ENCODE data around the gene RBBP8NL. TPM values are rescaled to one million over a fixed set of nuclear protein-coding genes. Genes with fewer than 3 reads are reported as not detected.
"Not testable (repeated sequence)": the region's sequence is repeated elsewhere in the genome, so short reads cannot be mapped to it uniquely, and the experiment has no call there.

RBBP8NL gene
- polyA plus RNA-seq, 1 donor: 1.3 TPM

DNA sequence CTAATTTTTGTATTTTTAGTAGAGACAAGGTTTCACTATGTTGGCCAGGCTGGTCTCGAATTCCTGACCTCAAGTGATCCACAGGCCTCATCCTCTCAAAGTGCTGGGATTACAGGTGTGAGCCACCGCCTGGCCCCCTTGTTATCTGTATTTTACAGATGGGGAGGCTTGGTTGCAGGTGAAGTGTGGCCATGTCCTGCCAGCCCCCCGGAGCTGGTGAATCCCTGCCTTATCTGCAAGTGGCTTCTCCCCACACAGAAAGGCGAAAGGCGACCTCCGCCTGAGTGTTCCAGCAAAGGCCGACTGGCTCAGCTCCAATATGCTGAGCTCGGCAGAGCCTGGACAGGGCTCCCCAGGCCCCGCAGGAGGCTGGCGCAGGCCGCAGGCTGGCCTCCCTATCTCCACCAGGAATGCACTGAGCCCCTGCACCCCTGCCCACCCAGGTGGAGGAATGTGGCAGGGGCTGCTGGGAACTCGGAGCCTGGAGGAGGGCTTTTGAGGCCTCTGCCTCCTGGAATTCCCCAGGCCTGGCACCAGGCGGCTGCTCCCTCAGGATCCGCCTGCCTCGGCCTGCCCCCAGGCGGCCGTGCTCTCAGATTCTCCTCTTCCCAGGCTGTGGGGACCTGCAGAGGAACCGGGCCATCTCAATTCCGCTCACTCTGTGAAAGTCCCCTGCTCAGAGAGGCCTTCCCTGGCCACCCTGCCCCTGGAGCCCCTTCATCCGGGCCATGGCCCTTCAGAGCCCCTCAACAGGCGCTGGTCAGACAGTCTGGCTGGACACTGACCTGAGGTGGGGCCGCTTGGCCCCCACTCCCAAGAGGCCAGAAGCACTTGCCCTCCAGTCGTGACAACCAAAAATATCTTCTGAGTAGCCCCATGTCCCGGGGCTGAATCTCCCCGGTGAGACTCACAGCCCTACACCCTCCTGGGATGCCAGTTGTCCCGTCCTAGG lies 51.0 kb downstream of the RBBP8NL start:
- no peak for DNase-seq

DNA sequence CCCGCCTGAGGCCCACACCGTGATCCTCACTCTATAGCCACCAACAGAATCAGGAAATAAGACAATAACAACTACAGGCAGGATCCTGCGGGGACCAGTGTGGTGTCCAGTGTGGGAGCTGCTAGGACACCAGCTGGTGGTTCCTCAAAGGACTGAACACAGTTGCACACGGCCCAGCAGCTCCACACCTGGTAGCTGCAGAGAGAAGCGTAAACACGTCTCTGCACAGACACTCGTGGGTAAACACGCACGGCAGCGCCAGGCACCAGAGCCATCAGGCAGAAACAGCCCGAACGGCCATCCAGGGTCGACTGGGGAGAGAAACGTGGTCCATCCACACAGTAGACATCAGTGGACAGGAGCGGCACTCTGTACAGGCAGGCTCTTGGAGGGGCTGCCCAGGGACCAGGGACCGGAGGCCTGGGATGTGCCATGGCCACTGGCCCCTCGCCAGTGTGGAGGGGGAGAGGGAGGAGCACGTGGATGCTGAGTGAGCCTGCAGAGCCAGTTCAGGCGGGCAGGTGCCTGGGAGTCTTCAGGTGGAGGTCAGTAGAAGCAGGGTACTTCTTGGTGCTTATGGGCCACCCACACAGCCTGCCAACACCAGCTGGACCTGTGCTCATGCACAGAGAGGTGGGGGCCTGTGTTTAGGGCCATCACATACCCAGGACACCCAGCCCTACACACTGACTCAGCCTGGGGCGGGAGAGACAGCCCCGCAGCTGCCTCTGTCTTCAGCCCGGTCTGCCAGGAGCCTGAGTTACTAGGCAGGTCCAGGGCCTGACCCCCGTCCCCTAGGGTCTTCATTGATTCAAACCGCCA lies 52.8 kb downstream of the RBBP8NL start:
- no peak for DNase-seq

DNA sequence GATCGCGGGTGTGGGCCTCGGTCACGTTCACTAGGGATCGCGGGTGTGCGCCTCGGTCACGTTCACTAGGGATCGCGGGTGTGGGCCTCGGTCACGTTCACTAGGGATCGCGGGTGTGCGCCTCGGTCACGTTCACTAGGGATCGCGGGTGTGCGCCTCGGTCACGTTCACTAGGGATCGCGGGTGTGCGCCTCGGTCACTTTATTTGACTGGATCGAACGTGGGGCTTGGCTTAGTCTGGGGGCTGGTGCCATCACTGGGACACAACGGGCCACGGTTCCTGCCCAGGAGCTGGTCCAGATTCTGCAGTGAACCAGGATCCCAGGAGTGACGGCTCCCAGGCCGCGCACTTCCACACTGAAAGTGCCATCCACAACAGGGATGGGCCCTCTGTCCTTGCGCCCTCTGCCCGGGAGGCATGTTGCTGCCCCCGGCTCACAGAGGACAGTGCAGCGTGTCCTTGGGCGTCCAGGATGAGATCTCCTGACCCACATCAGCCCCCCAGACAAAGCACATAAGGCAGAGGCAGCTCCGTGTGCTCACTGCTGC lies 53.6 kb downstream of the RBBP8NL start:
- not testable (repeated sequence) for DNase-seq

DNA sequence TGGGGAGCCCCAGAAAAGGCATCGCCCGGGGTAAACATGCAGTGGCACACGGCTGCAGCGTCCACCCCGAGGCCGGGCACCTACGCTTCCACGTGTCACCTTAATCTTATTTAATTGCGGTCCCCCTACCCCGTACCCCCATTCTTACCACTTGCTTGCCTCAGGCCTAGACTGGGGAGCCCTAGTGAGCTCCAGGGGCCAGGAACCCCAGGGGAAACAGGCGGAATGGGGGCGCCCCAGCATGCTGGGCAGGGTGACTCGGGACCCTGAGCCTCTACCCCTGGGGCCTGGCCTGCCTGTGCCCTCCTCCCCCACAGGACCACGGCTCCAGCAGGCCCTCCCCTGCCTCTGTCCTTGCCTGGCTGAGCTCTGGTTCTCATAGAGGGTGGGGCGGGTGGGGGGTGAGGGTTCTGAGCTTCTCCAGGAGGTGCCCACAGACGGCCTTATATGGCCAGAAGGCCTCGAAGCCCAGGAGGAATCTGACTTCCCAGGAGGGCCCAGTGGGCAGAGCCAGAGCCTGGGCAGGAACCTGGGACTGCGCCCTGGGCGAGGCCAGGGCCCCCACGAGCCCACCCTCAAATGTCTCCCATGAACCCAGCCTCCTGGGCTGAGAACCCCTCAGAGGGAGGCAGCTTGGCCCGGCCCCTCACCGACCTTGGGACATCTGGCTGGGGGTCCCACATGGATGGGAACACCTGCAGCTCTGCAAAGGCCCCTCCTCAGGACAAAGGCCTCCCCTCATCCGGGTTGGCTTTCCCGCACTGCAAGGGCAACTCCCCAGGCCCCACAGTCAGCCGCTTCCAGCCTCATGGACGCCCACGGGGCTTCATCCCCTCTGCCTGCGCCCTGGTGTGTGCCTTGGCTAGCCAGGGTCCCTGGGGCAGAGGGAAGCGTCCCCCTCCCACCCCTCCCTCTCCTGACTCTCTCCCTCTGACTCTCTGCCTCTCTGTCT lies 55.0 kb downstream of the RBBP8NL start:
- DNase-seq: no peak

DNA sequence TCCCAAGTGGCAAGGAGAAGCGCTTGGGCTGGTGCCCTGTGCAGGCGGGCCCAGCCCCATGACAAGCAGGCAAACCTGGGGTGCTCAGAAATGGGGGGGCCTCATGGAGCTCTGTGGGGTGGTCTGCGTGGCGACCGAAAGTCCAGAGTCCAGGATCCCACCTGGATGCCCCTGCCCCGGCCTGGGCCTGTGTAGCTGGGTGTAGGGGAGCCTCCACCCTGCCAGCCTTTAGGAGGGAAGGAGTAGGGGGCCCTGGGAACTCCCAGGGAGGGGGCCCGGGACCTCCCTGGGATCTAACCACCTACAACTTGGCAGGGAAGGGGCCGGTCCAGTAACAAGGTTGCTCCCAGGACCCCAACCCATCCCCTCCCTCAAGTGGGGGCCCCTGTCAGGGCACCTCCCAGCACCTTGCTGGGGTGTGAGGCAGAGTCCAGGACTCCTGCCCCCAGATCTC lies 55.7 kb downstream of the RBBP8NL start:
- DNase-seq: no peak

DNA sequence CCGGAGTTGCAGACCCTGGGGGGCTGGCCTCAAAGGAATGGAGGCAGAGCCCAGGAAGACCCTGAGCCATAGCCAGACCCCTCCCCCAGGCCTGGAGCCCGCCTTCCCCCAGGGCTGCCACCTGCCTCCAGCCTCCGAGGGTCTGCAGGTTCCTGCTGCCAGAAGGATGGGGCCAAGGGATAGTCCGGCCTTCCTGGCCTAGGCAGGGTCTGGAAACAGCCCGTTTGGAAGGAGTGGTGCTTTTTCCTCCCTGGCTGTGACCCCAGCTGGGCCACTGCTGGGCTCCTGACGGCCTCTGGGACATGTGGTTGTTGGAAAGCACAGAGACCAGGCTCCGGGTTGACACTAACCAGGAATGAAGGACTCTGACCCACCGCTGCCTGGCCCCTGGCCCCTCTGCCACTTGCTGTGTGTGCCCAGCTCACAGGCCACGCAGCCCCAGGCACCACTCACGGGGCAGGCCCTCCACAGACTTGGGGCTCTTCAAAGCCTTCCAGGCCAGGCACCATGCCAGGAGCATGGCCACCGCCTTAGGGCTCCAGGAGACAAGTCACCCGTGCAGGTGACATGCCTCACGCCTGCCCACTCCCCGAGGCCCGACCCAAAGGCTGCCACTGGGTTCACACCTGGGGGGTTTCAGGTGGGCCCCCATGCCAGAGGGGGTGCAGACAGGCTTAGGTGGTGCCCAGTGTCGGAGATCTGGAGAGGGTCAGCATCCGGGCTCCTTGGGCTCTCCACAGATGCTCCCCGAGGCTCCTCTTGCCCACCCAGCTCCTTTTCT lies 56.3 kb downstream of the RBBP8NL start:
- DNase-seq: no peak

DNA sequence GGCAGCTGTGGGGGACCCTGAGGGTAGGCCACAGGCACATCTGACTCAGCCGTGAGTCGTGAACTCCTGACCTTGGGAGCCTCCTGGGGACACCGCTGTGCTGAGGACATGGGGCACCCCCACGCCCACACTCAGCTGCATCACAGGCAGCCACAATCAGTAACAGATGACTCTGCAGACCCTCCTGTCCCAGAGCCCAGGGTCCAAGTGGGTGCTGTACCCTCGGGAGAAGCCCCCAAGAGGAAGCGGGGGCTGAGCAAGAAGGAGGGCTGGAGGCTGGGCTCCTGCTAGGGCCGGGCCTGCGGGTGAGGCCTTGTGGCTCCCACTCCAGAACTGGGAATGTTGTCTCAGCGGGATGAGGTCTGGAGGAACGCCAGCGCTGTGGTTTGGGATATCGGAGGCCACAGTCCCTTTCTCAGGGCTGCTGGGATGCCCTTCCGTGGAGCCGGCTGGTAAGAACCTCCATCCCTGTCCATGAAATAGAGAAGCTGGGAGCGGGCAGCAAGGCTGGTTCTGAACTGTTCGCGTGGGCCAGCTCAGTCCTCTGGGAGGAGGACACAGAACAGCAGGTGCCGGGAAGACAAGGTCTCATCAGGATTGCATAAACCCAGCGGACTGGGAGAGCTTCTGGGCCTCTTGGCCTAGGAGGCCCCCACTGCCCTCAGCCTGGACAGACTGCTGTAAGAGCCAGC lies 57.1 kb downstream of the RBBP8NL start:
- DNase-seq: no peak

DNA sequence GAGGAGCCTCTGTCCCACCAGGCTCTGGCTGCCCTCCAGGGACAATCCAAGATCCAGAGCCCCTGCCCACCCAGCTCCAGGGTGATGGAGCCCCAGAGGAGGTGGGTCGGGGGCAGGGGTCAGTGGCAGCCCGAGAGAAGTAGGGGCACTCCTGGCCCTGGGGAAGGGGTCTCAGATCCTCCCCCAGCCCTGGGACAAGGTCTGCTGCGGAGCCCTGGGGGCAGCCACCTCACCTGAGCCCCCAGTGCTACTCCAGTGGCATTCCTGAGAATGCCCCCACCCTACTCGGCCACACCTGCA lies 57.6 kb downstream of the RBBP8NL start:
- no peak for DNase-seq

DNA sequence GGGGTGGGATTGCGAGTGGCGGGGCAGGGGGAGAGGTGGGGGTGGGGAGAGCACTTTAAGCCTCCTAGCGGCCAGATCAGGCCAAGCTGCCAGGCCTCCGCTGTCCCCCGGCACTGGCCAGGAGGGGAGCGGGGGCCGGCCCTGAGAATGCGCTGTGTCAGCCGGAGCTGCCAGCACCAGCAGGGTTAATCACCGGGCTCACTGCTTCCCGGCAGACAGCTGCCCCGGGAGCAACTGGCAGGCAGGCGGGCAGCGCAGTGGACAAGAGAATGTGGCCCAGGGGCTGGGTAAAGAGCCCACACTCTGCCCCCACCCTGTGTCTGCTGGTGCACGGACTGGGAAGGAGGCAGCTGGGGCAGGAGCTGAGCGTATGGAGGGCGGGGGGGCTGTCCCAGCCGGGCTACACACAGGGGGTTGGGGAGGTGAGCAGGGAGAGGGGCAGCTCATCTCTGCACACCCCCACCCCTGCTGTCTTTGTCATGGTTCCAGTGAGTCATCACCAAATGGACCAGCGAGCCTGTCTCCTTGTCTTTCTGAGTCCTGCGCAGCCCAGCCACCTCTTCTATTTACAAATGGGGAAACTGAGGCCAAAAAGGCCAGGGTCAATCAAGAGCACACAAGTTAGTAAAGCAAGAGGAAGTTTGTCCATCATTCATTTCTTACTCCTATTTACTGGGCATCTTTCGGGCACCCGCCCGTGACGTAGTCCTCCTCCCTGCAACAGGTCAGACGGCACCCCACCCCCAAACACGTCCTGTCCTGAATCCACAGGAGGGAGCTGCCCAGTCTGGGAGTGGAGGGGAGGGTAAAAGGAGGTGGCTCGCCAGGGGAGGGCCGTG lies 58.1 kb downstream of the RBBP8NL start:
- no peak for DNase-seq

DNA sequence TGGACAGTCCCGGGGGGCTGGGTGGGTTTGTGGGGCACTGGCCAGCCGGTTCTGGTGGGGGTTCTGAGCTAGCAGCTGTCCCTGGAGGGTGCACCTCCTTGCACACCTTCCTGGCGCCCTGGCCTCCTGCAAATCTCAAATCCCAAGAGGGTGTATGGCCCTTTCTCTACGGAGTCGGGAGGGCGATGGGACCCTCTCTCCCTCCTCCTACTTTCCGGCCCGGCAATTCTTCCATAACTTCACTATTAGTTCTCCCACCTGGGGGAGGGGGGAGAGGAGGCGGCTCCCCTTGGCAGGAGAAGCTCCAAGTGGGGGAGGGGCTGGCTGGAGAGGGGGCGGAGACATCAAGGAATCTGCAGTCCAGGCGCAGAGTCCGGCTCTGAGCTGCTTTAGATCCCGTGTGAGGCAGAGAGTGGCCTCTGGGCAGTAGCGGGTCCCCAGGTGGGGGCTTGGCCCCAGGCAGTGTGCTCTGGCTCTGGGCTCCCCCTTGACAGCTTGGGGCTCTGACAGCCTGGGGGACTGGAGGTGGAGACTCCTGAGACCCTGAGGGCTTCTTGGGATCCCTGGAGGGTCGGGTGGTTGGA lies 58.9 kb downstream of the RBBP8NL start:
- no peak for DNase-seq

DNA sequence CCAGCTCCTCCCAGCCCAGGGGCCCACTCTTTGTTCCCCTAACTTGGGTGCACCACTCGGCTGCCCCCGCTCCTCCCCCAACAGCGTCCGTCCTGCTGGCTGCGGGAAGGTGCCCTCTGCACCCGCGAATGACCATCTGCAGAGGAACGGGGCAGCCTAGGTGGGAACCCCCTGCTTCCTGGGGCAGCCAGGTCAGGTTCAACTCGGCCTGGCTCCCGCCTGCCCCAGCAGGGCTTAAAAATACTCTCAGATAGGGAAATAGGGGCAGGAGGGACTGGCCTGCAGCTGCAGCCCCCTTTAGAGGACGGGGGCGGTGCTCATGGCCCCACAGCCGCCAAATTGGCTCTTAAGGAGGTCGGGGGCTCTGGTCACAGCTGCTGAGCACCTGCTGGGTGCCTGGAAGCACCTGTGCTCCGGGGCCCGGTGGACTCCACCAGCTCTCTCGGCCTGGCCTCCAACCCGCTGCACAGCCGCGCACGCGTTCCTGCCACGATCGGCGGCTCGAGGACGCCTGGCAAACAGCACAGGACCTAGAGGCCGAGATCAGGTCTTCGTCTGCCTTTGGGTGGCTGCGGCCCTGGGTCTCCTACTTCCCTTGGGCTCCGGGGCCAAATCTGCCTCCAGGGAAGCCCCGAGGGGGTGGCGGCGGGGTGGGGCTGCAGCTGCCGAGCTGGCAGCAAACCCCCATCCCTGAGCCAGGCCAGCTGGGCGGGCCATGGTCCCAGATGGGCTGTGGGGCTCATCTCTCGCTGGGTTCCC lies 59.5 kb downstream of the RBBP8NL start:
- DNase-seq: no peak

DNA sequence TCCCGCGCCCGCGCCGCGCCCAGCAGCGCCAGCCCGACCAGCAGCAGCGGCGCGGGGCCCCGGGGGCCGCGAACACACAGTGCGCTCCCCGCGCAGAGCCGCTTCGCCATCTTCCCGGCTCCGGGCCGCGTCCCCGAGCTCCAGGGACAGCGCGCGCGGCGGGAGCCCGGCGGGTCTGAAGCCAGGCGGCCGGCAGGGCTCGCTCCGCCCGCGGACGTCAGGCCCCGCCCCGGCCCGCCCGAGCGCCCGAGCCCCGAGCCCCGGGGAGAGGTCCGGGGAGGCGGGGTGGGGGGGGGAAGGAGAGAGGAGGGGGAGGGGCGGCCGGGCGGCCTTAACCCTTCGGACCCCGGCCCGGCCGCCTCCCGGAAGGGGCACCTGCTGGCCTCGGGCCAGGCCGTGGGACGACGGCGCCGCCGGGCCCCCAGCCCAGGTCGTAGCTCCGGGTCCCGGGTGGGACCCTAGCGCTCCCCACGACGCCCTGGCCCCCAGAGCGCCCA lies 60.2 kb downstream of the RBBP8NL start, which contains the start of gene LAMA5:
LAMA5 (minus strand) TSS at position 177 of the 497 bp plus-strand sequence; CDS start at position 110, 67 bp downstream.
- no peak for DNase-seq

DNA sequence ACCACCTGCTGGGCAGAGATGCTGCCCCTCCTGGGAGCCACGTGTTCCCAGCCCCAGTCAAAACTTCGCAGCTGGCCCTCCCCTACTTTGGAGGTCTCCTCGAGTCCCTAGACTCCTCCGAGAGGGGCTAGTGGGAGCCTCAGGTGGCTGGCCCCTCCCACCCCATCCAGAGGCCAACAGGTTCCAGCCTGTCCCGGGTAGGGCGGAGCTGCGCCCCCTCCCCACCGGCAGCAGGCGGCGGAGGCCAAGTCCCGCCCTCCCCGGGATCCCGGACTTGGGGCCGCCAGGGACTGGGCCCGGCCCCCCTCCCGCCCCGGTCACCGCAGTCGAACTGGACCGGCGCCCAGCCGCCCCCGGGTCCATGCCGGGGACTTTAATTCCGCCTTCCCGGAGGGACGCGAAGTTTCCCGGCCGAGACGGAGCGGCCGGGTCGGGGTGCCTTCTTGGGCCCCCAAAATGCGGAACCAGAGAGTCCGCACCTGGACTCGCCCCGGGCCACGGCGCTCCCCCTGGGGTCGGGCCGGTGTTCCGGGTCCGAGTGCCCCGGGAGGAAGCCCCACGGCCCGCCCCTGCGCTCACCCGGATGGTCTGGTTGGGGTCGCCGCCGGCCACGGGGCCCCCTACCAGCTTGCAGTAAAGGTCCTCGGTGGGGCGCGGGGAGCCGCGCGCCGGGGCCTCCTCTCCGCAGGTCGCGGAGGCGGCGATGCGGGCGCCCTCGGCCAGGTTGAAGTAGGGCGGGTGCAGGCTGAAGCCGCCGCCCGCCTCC lies 60.8 kb downstream of the RBBP8NL start:
- no peak for DNase-seq

DNA sequence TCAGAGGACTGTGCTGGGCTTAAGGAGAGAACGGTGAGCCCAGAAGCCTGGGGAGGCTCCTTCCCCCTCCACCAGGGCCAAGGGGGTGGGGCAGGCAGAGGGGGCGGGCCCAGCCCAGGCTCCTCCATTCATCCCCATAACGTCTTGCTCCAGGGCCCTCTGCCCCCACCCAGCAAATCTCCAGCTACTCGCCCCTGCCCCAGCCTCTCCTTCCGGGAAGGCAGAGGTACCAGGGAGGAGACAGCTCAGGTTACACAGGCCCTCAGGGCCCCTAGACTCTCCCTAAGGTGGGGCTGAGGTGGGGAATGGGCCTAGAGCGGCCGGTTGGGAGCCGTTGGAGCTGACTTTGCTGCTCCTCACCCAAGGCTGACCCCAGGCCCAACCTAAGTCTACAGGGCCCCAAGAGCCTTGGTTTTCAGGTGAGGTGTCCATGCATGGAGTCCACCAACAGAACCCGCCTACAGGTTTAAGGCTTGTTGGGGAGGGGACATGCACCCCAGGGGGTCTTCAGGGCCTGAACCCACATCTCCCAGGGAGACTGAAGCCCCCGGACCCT lies 61.4 kb downstream of the RBBP8NL start:
- DNase-seq: no peak

DNA sequence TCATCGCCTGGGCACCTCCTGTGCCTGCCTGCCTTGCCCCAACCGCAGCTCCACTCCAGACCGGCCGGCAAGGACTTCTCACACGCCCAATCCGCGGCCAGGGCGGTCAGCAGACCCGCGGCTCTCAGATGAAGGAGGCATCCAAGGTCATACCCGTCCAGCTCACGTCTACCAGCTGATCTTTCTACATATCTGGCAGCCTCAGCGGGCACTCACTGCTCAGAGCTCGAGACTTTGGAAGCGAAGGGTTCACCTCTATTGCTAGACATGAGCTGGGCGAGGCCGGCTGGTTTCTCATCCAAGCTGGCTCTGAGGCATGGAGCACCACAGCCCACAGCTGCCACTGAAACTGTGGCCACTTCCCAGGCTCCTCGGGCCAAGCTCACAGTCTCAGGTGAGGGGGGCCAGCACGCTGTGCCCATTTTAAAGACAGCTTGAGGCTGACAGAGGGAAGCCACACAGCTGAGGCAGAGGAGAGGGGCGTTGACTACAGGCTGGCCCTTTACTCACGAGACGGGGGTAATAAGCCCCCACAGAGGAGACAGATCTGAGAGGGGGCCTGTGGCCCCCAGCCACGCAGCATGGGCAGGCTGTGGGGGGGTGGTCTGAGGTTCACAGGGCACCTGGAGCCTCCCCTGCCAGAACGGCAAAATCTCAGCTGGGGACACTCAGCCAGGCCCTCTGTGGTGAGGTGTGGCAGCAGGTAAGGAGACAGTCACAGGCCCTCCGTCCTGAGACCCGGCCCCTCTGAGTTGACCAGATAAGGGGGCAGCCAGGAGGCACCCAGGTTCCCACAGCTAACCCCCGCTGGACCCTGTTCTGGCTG lies 62.2 kb downstream of the RBBP8NL start:
- no peak for DNase-seq
